Lung (tissue), 12 donors: Measurements from ENCODE around the gene FBXO36. TPM values are rescaled to one million over a fixed set of nuclear protein-coding genes. Genes with fewer than 3 reads are reported as not detected.

ENCODE experiments used
- ATAC-seq: fragments of 200-7000 bp; cut with Tn5 transposase; one replicate; pipeline ENCODE4 v1.9.1; 2020; ENCODE audit warnings: moderate number of reproducible peaks; ENCODE audit not compliant: insufficient read depth, low FRiP score
- DNase-seq, 3 donors: peaks; one replicate each; pipeline ENCODE4 v3.0.0-alpha.2; 2013 to 2017
- H3K27ac ChIP-seq, 2 donors: one replicate each; pipeline ENCODE4 v1.5.1; 2013; ENCODE audit warnings: mild to moderate bottlenecking in 2 of 2, moderate library complexity in 2 of 2, control low read depth in 1 of 2, inconsistent platforms in 1 of 2, low read depth in 1 of 2, low read length in 1 of 2
- H3K27me3 ChIP-seq, 3 donors: one replicate each; pipeline ENCODE4 v1.5.1; 2013; ENCODE audit warnings: low read length in 2 of 3; ENCODE audit not compliant: control insufficient read depth in 3 of 3, insufficient read depth in 3 of 3
- H3K36me3 ChIP-seq, 4 donors: one replicate each; pipeline ENCODE4 v1.5.1; 2013; ENCODE audit warnings: low read length in 4 of 4, mild to moderate bottlenecking in 1 of 4, moderate library complexity in 1 of 4; ENCODE audit not compliant: control insufficient read depth in 4 of 4, insufficient read depth in 4 of 4
- H3K4me1 ChIP-seq, 5 donors: one replicate each; pipeline ENCODE4 v1.5.1; 2013; ENCODE audit warnings: low read length in 5 of 5, mild to moderate bottlenecking in 2 of 5, moderate library complexity in 1 of 5; ENCODE audit not compliant: control insufficient read depth in 5 of 5, insufficient read depth in 5 of 5
- H3K4me3 ChIP-seq: one replicate; pipeline ENCODE4 v1.5.1; 2013; ENCODE audit warnings: mild to moderate bottlenecking, control low read depth, moderate library complexity
- H3K9ac ChIP-seq, 2 donors: one replicate each; pipeline ENCODE4 v1.5.1; 2013; ENCODE audit warnings: low read length in 2 of 2, control low read depth in 1 of 2; ENCODE audit not compliant: insufficient read depth in 1 of 2
- H3K9me3 ChIP-seq, 4 donors: one replicate each; pipeline ENCODE4 v1.5.1; 2013; ENCODE audit warnings: low read length in 3 of 4, mild to moderate bottlenecking in 1 of 4, moderate library complexity in 1 of 4; ENCODE audit not compliant: control insufficient read depth in 4 of 4, insufficient read depth in 3 of 4
- CTCF ChIP-seq: IDR thresholded peaks from 2 replicates; pipeline ENCODE4 v1.5.1; 2012; ENCODE audit warnings: mild to moderate bottlenecking; ENCODE audit errors: control extremely low read depth, extremely low read depth
- WGBS, 2 donors: extraction: QIAGEN DNeasy Blood & Tissue Kit; methylation state at CpG; one replicate each; pipeline ENCODE4 v1.1.7; 2013; 5-methylcytosine and 5-hydroxymethylcytosine counted together
- polyA plus RNA-seq, 2 donors: library from polyadenylated mRNA; stranded (reverse); fragments of 200-250 nt; gene quantifications; one replicate each; pipeline ENCODE4 v1.2.1, GENCODE V29; 2013
- total RNA-seq, 2 donors: library from RNA; depleted of rRNA in 1 of 2; stranded (reverse); fragments of >200 nt in 1 of 2; gene quantifications; one replicate each; pipeline ENCODE4 v1.2.1, GENCODE V29; 2014 to 2021
- donor health status: control.
- donor health status: control.
- donor health status: Bipolar disorder and iron deficiency.
- donor health status: healthy.
- donor health status: DM: yes; HTN: yes; CAD: no.

Gene FBXO36
- total and polyA plus RNA-seq, 4 donors: 2.2 to 9.3 (median 4.4) TPM

GRCh38 chr2:230010501-230010900 is 88.2 kb downstream of the FBXO36 start:
- Histone ChIP-seq H3K4me1 (no peaks in the 10 kb centered on the region), H3K4me3 (no peak overlapping the region), H3K27ac (no peak overlapping the region), H3K36me3 (no peaks in the 10 kb centered on the region), H3K9ac (no peak overlapping the region), H3K27me3 (no peaks in the 10 kb centered on the region), H3K9me3 (no peaks in the 10 kb centered on the region)
- DNase-seq (no peak), ATAC-seq (no peak)
- TF ChIP-seq CTCF: no peak
- WGBS, 2 donors: 87 to 89% methylated on average over 6 of the region's 6 CpGs

GRCh38 chr2:230011617-230012016 is 89.3 kb downstream of the FBXO36 start:
- H3K27me3 ChIP-seq: no peaks in the 10 kb centered on the region
- DNase-seq: no peak
- ATAC-seq: no peak
- H3K4me1 ChIP-seq: no peaks in the 10 kb centered on the region
- no peak overlapping the region for H3K9ac ChIP-seq
- no peaks in the 10 kb centered on the region for H3K9me3 ChIP-seq
- H3K36me3 ChIP-seq: no peaks in the 10 kb centered on the region
- 94 to 97% methylated on average over 1 of the region's 1 CpG for WGBS, 2 donors
- no peak overlapping the region for H3K4me3 ChIP-seq
- TF ChIP-seq CTCF: no peak
- no peak overlapping the region for H3K27ac ChIP-seq

GRCh38 chr2:230012267-230012884 is 90.1 kb downstream of the FBXO36 start:
- no peaks in the 10 kb centered on the region for H3K27me3 ChIP-seq
- H3K4me3 ChIP-seq: no peak overlapping the region
- no peak for TF ChIP-seq CTCF
- H3K9ac ChIP-seq: no peak overlapping the region
- H3K27ac ChIP-seq: no peak overlapping the region
- no peaks in the 10 kb centered on the region for H3K4me1 ChIP-seq
- no peak for ATAC-seq
- no peaks in the 10 kb centered on the region for H3K9me3 ChIP-seq
- 81 to 85% methylated on average over 10 of the region's 10 CpGs for WGBS, 2 donors
- no peaks in the 10 kb centered on the region for H3K36me3 ChIP-seq
- peak; percentile 19 to 55 (median 22) for DNase-seq

GRCh38 chr2:230016844-230017243 is 94.5 kb downstream of the FBXO36 start:
- Histone ChIP-seq H3K4me1 (no peaks in the 10 kb centered on the region), H3K36me3 (no peaks in the 10 kb centered on the region), H3K4me3 (no peak overlapping the region), H3K27me3 (no peaks in the 10 kb centered on the region), H3K9ac (no peak overlapping the region), H3K27ac (no peak overlapping the region), H3K9me3 (no peaks in the 10 kb centered on the region)
- TF ChIP-seq CTCF: no peak
- ATAC-seq (no peak), DNase-seq (no peak)
